Body of pancreas (tissue), 4 donors: ENCODE measurements around the gene MGMT.

Source experiments
- POLR2A ChIP-seq, 3 donors: fragments of 450-650 bp; IDR thresholded peaks; one replicate each; pipeline ENCODE4 v1.6.1; 2016; ENCODE audit warnings: antibody characterized with exemption in 3 of 3, mild to moderate bottlenecking in 2 of 3
- TF ChIP-seq, protein P1 (sequence below), 7 experiments: fragments of 450-650 bp in 4 of 7; fragments of 200-600 bp in 3 of 7; sonication (generic) in 3 of 7; IDR thresholded peaks; one replicate each; pipeline ENCODE4 v1.5.1; 2016 to 2019; ENCODE audit warnings: antibody characterized with exemption in 7 of 7

DNA sequence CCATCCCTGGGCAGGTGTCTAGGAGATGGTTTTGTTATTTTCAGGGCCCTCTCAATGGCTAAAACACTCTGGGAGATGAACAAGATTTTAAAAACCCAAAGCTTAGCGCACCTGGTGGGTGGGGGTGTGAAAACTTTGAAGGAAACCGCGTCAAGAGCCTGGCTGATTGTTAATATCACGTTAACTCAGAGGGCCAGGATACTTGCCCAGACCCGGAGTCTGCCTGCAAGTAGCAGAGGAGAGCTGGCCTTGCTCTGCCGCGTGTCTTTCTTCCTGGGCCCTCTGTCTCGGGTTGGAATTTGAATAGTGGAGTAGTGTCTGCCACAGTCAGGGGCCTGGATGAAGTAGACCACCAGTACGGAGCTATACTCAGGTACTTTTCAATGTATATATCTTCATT is 1.1 kb downstream of the MGMT start:
- TF ChIP-seq, protein P1, sequence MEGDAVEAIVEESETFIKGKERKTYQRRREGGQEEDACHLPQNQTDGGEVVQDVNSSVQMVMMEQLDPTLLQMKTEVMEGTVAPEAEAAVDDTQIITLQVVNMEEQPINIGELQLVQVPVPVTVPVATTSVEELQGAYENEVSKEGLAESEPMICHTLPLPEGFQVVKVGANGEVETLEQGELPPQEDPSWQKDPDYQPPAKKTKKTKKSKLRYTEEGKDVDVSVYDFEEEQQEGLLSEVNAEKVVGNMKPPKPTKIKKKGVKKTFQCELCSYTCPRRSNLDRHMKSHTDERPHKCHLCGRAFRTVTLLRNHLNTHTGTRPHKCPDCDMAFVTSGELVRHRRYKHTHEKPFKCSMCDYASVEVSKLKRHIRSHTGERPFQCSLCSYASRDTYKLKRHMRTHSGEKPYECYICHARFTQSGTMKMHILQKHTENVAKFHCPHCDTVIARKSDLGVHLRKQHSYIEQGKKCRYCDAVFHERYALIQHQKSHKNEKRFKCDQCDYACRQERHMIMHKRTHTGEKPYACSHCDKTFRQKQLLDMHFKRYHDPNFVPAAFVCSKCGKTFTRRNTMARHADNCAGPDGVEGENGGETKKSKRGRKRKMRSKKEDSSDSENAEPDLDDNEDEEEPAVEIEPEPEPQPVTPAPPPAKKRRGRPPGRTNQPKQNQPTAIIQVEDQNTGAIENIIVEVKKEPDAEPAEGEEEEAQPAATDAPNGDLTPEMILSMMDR (IDR thresholded peaks at IDR 0.05), result no peak
- no peak for TF ChIP-seq POLR2A (IDR thresholded peaks at IDR 0.05)
